MM.1S (cell line): ENCODE data around the gene TRPV4.

Experiments
- CTCF ChIP-seq: fragments of 300-600 bp; sonication (generic); IDR thresholded peaks from 2 replicates; pipeline ENCODE4 v1.5.1; 2016; ENCODE audit warnings: antibody characterized with exemption, low read length, mixed read lengths
- EZH2phosphoT487 ChIP-seq: fragments of 300-600 bp; sonication (generic); IDR thresholded peaks from 2 replicates; pipeline ENCODE4 v1.6.1; 2018; ENCODE audit warnings: antibody characterized with exemption, low read length

GRCh38 chr12:109829667-109830066 lies 3.5 kb downstream of the TRPV4 start:
- TF ChIP-seq EZH2phosphoT487 (no peak), CTCF (no peak)
